ENCODE results near the gene SMIM29. TPM values are rescaled to one million over a fixed set of nuclear protein-coding genes. Genes with fewer than 3 reads are reported as not detected.

Gene SMIM29
- total RNA-seq, result 16.7 and 23.0 TPM in 2 replicates

GRCh38 chr6:34248727-34249468, at the start of gene SMIM29:
Gene SMIM29 (minus strand): TSS chr6:34249006. CDS start chr6:34247791, 1,215 bp downstream.

GRCh38 chr6:34236443-34237315, 12.1 kb downstream of the SMIM29 start, which contains the start of gene HMGA1:
Gene HMGA1 (plus strand): TSS chr6:34236873. CDS start chr6:34240781, 3,908 bp downstream.

Other genes starting within 250 kb of the SMIM29 start
- gene GRM4, start 102.9 kb downstream of the SMIM29 start, total RNA-seq, result under 0.01 TPM in 1 of 2 replicates, not detected in the other
- 41.3 and 113 TPM in 2 replicates for gene HMGA1, start 12.1 kb downstream of the SMIM29 start, total RNA-seq
- 10.6 and 15.1 TPM in 2 replicates for gene NUDT3, start 143.7 kb upstream of the SMIM29 start, total RNA-seq
- 2,222 and 2,837 TPM in 2 replicates for gene RPS10, start 177.1 kb upstream of the SMIM29 start, total RNA-seq
- not detected in 2 replicates for gene PACSIN1, start 217.1 kb upstream of the SMIM29 start, total RNA-seq

Data from bronchial smooth muscle cell (primary cell).